SH-SY5Y (cell line): ENCODE data around the gene BTBD9.

Experiments
- GATA2 ChIP-seq: IDR thresholded peaks from 2 replicates; pipeline ENCODE4 v1.6.1; 2011; ENCODE audit warnings: mild to moderate bottlenecking, low read depth, low read length
- GATA3 ChIP-seq: IDR thresholded peaks from 2 replicates; pipeline ENCODE4 v1.6.1; 2011; ENCODE audit warnings: low read depth, mild to moderate bottlenecking, low read length, moderate library complexity

- TF ChIP-seq GATA3, result no peak
- TF ChIP-seq GATA2, result no peak
Measured at GRCh38 chr6:38171997-38172738, 467.6 kb downstream of the BTBD9 start.
